ENCODE data around the gene PTPRJ.

PTPRJ gene

GRCh38 chr11:48024635-48025071 is 44.3 kb downstream of the PTPRJ start:
- H3K27me3 ChIP-seq (replicated peaks; ENCODE audit: control insufficient read depth, insufficient read depth, low read length) = no peaks in the 10 kb centered on the region
- no peak for TF ChIP-seq CTCF (IDR thresholded peaks at IDR 0.05; ENCODE audit: insufficient read depth, low read length, poor library complexity, severe bottlenecking)
- H3K4me3 ChIP-seq (replicated peaks; ENCODE audit: low read depth, low read length) = no peak overlapping the region
- no peaks in the 10 kb centered on the region for H3K36me3 ChIP-seq (ENCODE audit: control insufficient read depth, insufficient read depth, low read length)
- no peak for DNase-seq (ENCODE audit: extremely low read depth, insufficient read length)

- H3K4me3 ChIP-seq (replicated peaks; ENCODE audit: low read depth, low read length) = no peak overlapping the region
- DNase-seq (ENCODE audit: extremely low read depth, insufficient read length) = no peak
- TF ChIP-seq CTCF (IDR thresholded peaks at IDR 0.05; ENCODE audit: insufficient read depth, low read length, poor library complexity, severe bottlenecking) = no peak
- no peaks in the 10 kb centered on the region for H3K36me3 ChIP-seq (ENCODE audit: control insufficient read depth, insufficient read depth, low read length)
- no peaks in the 10 kb centered on the region for H3K27me3 ChIP-seq (replicated peaks; ENCODE audit: control insufficient read depth, insufficient read depth, low read length)
Measured at GRCh38 chr11:48025293-48025983, 45.1 kb downstream of the PTPRJ start.

- Histone ChIP-seq H3K36me3 (ENCODE audit: control insufficient read depth, insufficient read depth, low read length) (no peaks in the 10 kb centered on the region), H3K27me3 (replicated peaks; ENCODE audit: control insufficient read depth, insufficient read depth, low read length) (no peaks in the 10 kb centered on the region), H3K4me3 (replicated peaks; ENCODE audit: low read depth, low read length) (no peak overlapping the region)
- no peak for DNase-seq (ENCODE audit: extremely low read depth, insufficient read length)
- TF ChIP-seq CTCF (IDR thresholded peaks at IDR 0.05; ENCODE audit: insufficient read depth, low read length, poor library complexity, severe bottlenecking) = no peak
Measured at GRCh38 chr11:48025984-48026340, 45.6 kb downstream of the PTPRJ start.

- no peaks in the 10 kb centered on the region for H3K27me3 ChIP-seq (replicated peaks; ENCODE audit: control insufficient read depth, insufficient read depth, low read length)
- no peak for TF ChIP-seq CTCF (IDR thresholded peaks at IDR 0.05; ENCODE audit: insufficient read depth, low read length, poor library complexity, severe bottlenecking)
- no peaks in the 10 kb centered on the region for H3K36me3 ChIP-seq (ENCODE audit: control insufficient read depth, insufficient read depth, low read length)
- no peak for DNase-seq (ENCODE audit: extremely low read depth, insufficient read length)
- no peak overlapping the region for H3K4me3 ChIP-seq (replicated peaks; ENCODE audit: low read depth, low read length)
Measured at GRCh38 chr11:48028914-48029680, 48.7 kb downstream of the PTPRJ start.

GRCh38 chr11:48029681-48030290 is 49.4 kb downstream of the PTPRJ start:
- DNase-seq (ENCODE audit: extremely low read depth, insufficient read length) = no peak
- Histone ChIP-seq H3K36me3 (ENCODE audit: control insufficient read depth, insufficient read depth, low read length) (no peaks in the 10 kb centered on the region), H3K27me3 (replicated peaks; ENCODE audit: control insufficient read depth, insufficient read depth, low read length) (no peaks in the 10 kb centered on the region), H3K4me3 (replicated peaks; ENCODE audit: low read depth, low read length) (no peak overlapping the region)
- no peak for TF ChIP-seq CTCF (IDR thresholded peaks at IDR 0.05; ENCODE audit: insufficient read depth, low read length, poor library complexity, severe bottlenecking)

Data from GM06990 (cell line).